ENCODE measurements around the gene SLC29A4. TPM values are rescaled to one million over a fixed set of nuclear protein-coding genes. Genes with fewer than 3 reads are reported as not detected.
"Not testable (repeated sequence)": the region's sequence is repeated elsewhere in the genome, so short reads cannot be mapped to it uniquely, and the experiment has no call there.

The SLC29A4 gene
- total RNA-seq, 2 experiments from 2014 or later = 0.39 to 1.1 TPM

DNA sequence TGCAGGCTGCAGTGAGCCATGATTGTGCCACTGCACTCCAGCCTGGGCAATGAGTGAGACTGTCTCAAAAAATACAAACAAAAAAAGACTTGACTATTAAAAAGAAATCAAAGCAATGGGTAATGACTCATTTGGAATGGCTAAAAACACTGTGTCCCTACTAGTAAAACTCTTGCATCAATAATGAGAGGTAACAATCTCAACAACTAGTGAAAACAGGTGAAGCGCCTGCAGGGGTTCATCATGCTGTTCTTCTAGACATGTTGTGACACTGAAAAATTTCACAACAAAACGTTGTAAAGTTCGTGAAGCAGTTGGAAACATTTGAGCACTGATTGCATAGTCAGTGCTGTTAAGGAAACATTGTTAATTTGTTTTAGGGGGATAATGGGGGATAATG lies 26.9 kb upstream of the SLC29A4 start:
- POLR2A ChIA-PET = no interaction called here
- no peak overlapping the region for H3K4me3 ChIP-seq (ENCODE audit: low read length)
- H3K27ac ChIP-seq (ENCODE audit: low read depth in 1 of 2, low read length in 2 of 2) = no peak overlapping the region
- TF ChIP-seq, protein P1, sequence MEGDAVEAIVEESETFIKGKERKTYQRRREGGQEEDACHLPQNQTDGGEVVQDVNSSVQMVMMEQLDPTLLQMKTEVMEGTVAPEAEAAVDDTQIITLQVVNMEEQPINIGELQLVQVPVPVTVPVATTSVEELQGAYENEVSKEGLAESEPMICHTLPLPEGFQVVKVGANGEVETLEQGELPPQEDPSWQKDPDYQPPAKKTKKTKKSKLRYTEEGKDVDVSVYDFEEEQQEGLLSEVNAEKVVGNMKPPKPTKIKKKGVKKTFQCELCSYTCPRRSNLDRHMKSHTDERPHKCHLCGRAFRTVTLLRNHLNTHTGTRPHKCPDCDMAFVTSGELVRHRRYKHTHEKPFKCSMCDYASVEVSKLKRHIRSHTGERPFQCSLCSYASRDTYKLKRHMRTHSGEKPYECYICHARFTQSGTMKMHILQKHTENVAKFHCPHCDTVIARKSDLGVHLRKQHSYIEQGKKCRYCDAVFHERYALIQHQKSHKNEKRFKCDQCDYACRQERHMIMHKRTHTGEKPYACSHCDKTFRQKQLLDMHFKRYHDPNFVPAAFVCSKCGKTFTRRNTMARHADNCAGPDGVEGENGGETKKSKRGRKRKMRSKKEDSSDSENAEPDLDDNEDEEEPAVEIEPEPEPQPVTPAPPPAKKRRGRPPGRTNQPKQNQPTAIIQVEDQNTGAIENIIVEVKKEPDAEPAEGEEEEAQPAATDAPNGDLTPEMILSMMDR (IDR thresholded peaks at IDR 0.05) = no peak
- Mint-ChIP-seq H3K9me3 (no peaks in the 10 kb centered on the region), H3K4me3 (no peak overlapping the region), H3K36me3 (ENCODE audit: low read depth) (no peaks in the 10 kb centered on the region), H3K27me3 (no peaks in the 10 kb centered on the region), H3K4me1 (ENCODE audit: low read depth) (no peaks in the 10 kb centered on the region), H3K27ac (no peak overlapping the region)
- DNase-seq (no peak), ATAC-seq (ENCODE audit: poor library complexity) (no peak)
- H3K36me3 ChIP-seq (ENCODE audit: insufficient read depth, low read length) = no peaks in the 10 kb centered on the region
- no peaks in the 10 kb centered on the region for H3K9me3 ChIP-seq (ENCODE audit: control insufficient read depth in 1 of 2, insufficient read depth in 1 of 2, low read length in 2 of 2)
- no peaks in the 10 kb centered on the region for H3K27me3 ChIP-seq (ENCODE audit: control insufficient read depth in 1 of 2, insufficient read depth in 2 of 2, low read length in 2 of 2)
- CTCF ChIA-PET = no interaction called here
- H3K4me1 ChIP-seq (ENCODE audit: insufficient read depth, low read length) = no peaks in the 10 kb centered on the region
- intact Hi-C loops (cut with DNase I, micrococcal nuclease) = no loop called here

DNA sequence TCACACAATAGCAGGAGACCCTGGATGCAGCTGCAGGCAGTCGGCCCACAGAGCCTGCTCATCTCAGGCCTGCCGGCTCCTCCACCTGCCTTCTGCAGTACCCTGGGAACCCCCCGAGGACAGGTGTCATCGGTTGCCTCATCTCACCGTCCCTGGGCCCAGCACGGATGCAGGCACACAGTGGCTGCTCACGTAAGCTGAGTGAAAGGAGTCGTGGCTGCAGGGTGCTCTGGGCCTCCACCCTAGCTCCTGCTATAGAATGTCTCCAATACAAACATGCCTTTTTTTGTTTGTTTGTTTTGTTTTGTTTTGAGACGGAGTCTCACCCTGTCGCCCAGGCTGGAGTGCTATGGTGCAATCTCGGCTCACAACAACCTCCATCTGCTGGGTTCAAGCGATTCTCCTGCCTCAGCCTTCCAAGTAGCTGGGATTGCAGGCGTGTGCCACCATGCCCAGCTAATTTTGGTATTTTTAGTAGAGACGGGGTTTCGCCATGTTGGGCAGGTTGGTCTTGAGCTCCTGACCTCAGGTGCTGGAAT lies 22.1 kb upstream of the SLC29A4 start:
- H3K4me1 Mint-ChIP-seq (ENCODE audit: low read depth); POLR2A ChIA-PET; H3K27me3 Mint-ChIP-seq: not testable (repeated sequence)

DNA sequence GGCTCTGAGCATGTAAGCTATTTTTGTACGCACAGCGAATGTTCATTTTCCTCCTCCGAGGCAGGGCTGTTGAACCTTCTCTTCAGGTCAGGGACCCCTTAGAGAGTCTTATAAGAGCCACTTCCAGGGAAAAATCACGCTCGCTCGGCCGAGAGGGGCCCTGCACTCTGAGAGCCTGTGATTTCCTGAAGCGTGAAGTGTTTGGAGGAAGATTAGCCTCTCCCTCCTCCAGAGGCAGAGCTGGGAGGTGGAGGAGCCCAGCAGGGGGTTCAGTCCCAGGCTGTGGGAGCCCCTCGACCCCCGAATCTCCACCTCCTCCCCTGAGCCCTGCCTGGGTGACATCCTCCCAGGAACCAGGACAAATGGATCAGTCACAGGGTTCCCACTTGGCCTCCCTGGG lies 19.7 kb upstream of the SLC29A4 start:
- H3K4me1 Mint-ChIP-seq (ENCODE audit: low read depth); H3K4me1 ChIP-seq (ENCODE audit: insufficient read depth, low read length); H3K9me3 ChIP-seq (ENCODE audit: control insufficient read depth in 1 of 2, insufficient read depth in 1 of 2, low read length in 2 of 2); H3K36me3 ChIP-seq (ENCODE audit: insufficient read depth, low read length); intact Hi-C loops (cut with DNase I, micrococcal nuclease); H3K27ac Mint-ChIP-seq; CTCF ChIA-PET; POLR2A ChIA-PET; H3K4me3 ChIP-seq (ENCODE audit: low read length); ATAC-seq (ENCODE audit: poor library complexity); H3K27ac ChIP-seq (ENCODE audit: low read depth in 1 of 2, low read length in 2 of 2); H3K9me3 Mint-ChIP-seq; DNase-seq; H3K27me3 Mint-ChIP-seq; H3K4me3 Mint-ChIP-seq; H3K36me3 Mint-ChIP-seq (ENCODE audit: low read depth); H3K27me3 ChIP-seq (ENCODE audit: control insufficient read depth in 1 of 2, insufficient read depth in 2 of 2, low read length in 2 of 2): not testable (repeated sequence)

More for the DNA sequence above, 22.1 kb upstream of the SLC29A4 start:
- H3K36me3 ChIP-seq (ENCODE audit: insufficient read depth, low read length); H3K4me1 ChIP-seq (ENCODE audit: insufficient read depth, low read length); H3K4me3 Mint-ChIP-seq; ATAC-seq (ENCODE audit: poor library complexity); H3K9me3 ChIP-seq (ENCODE audit: control insufficient read depth in 1 of 2, insufficient read depth in 1 of 2, low read length in 2 of 2); H3K27ac Mint-ChIP-seq; H3K9me3 Mint-ChIP-seq; H3K36me3 Mint-ChIP-seq (ENCODE audit: low read depth); DNase-seq; intact Hi-C loops (cut with DNase I, micrococcal nuclease); H3K27me3 ChIP-seq (ENCODE audit: control insufficient read depth in 1 of 2, insufficient read depth in 2 of 2, low read length in 2 of 2); H3K27ac ChIP-seq (ENCODE audit: low read depth in 1 of 2, low read length in 2 of 2); H3K4me3 ChIP-seq (ENCODE audit: low read length): not testable (repeated sequence)
- CTCF ChIA-PET = interaction anchor here (1.1 kb wide), 1 partner anchor 21 kb away, joined by 3 read pairs; no protein-coding TSS in a partner anchor

DNA sequence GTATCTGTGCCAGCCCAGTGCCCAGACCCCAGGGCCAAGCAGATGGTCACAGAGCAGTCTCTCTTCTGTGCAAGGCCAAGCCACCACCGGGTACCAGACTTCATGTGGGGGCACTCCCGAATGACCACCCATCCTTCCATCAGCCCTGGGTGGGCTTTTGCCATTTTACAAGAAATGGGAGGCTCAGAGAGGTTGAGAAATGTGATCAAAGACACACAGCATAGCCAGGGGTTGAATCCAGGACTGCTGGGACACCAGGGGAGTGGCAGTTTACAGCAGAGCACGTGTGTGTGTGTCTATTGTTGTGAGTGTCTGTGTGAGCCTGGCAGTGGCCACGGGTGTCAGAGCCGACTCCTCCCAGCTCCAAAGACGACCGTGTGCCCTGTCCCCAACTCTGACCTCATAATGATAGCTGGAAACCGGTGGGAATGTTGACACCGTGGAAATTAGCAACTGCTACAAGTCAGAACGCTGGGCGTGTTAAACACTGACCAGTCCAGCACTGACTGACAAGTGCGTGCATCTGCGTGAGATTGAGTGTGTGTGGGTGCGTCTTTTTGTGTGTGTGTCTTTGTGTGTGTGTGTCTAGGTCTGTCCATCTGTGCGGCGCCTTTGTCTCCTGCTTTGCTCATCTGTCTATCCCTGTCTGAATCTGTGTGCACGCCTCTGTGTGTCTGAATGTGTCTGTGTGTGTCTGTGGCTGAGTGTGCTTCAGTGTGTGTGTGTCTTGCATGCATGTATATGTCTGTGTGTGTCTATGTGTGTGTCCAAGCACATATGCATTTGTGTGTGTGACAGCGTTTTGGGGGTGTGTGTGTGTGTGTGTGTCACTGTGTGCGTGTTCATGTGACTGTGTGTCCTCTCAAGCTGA lies 17.2 kb upstream of the SLC29A4 start:
- no peak for DNase-seq
- no peak for ATAC-seq (ENCODE audit: poor library complexity)
- Mint-ChIP-seq H3K36me3 (ENCODE audit: low read depth) (no peaks in the 10 kb centered on the region), H3K9me3 (no peaks in the 10 kb centered on the region), H3K4me1 (ENCODE audit: low read depth) (no peaks in the 10 kb centered on the region), H3K4me3 (no peak overlapping the region), H3K27me3 (no peaks in the 10 kb centered on the region), H3K27ac (no peak overlapping the region)
- intact Hi-C loops (cut with DNase I, micrococcal nuclease) = no loop called here
- CTCF ChIA-PET = no interaction called here
- Histone ChIP-seq H3K4me1 (ENCODE audit: insufficient read depth, low read length) (no peaks in the 10 kb centered on the region), H3K27ac (ENCODE audit: low read depth in 1 of 2, low read length in 2 of 2) (no peak overlapping the region), H3K9me3 (ENCODE audit: control insufficient read depth in 1 of 2, insufficient read depth in 1 of 2, low read length in 2 of 2) (peaks cover 0 to 3% of the 10 kb centered on the region in 2 experiments), H3K27me3 (ENCODE audit: control insufficient read depth in 1 of 2, insufficient read depth in 2 of 2, low read length in 2 of 2) (no peaks in the 10 kb centered on the region), H3K36me3 (ENCODE audit: insufficient read depth, low read length) (no peaks in the 10 kb centered on the region), H3K4me3 (ENCODE audit: low read length) (no peak overlapping the region)
- TF ChIP-seq, protein P1 (IDR thresholded peaks at IDR 0.05) = no peak
- POLR2A ChIA-PET = no interaction called here
